B cell (primary cell): ENCODE measurements around the gene TRPV5. TPM values are rescaled to one million over a fixed set of nuclear protein-coding genes. Genes with fewer than 3 reads are reported as not detected.
A peak's percentile ranks its signal among the peaks of the same experiment; 100 is the strongest.

Experiments used
- ATAC-seq: fragments of 200-7000 bp; cut with Tn5 transposase; one replicate; pipeline ENCODE4 v1.10.0; 2021; ENCODE audit warnings: low read depth, mild to moderate bottlenecking, moderate number of reproducible peaks, moderate library complexity
- CTCF ChIA-PET: fragments of 350-600 bp; sonication (Branson Sonifier 250); formaldehyde crosslinking; loops from one replicate; lab custom pipeline; 2021; ENCODE audit warnings: antibody characterized with exemption, inconsistent platforms; lab: Charles Lee
- POLR2A ChIA-PET: fragments of 350-600 bp; sonication (Branson Sonifier 250); formaldehyde crosslinking; loops from one replicate; lab custom pipeline; 2021; ENCODE audit warnings: antibody characterized with exemption; lab: Charles Lee
- DNase-seq: peaks from one replicate; pipeline ENCODE4 v3.0.0; 2013
- H2AFZ ChIP-seq: 2 replicates; pipeline ENCODE4 v1.6.1; 2012; ENCODE audit warnings: mild to moderate bottlenecking, low read depth, low read length; ENCODE audit not compliant: insufficient read depth, poor library complexity, severe bottlenecking
- H3K27ac ChIP-seq, 2 donors: 1 replicate in 1 of 2; 2 replicates in 1 of 2; pipeline ENCODE4 v1.5.1; 2012 to 2013; ENCODE audit warnings: low read length in 2 of 2, mild to moderate bottlenecking in 2 of 2, moderate library complexity in 1 of 2
- H3K27me3 ChIP-seq, 4 experiments: fragments of 200-600 bp in 1 of 4; sonication (generic) in 1 of 4; replicated peaks in 1 of 4; 1 replicate in 2 of 4; 2 replicates in 2 of 4; pipeline versions ENCODE4 v1.6.1 to v1.7.0; 2013 to 2016; ENCODE audit warnings: low read length in 3 of 4, mild to moderate bottlenecking in 2 of 4, mixed read lengths in 1 of 4, moderate library complexity in 1 of 4; ENCODE audit not compliant: insufficient read depth in 4 of 4, control insufficient read depth in 3 of 4; ENCODE audit errors: control extremely low read depth in 1 of 4
- H3K36me3 ChIP-seq, 2 experiments: replicated peaks in 1 of 2; 1 replicate in 1 of 2; 2 replicates in 1 of 2; pipeline versions ENCODE4 v1.6.1 to v1.7.1; 2013; ENCODE audit warnings: low read length in 1 of 2; ENCODE audit not compliant: insufficient read depth in 2 of 2, control insufficient read depth in 1 of 2; ENCODE audit errors: control extremely low read depth in 1 of 2, extremely low read depth in 1 of 2
- H3K4me1 ChIP-seq, 2 donors: fragments of 200-600 bp in 1 of 2; sonication (generic) in 1 of 2; 1 replicate in 1 of 2; 2 replicates in 1 of 2; pipeline versions ENCODE4 v1.5.1 to v1.6.1; 2013 to 2017; ENCODE audit warnings: low read length in 2 of 2; ENCODE audit not compliant: control insufficient read depth in 2 of 2, insufficient read depth in 2 of 2
- H3K4me2 ChIP-seq: replicated peaks from 2 replicates; pipeline ENCODE3; 2012; ENCODE audit warnings: mild to moderate bottlenecking, low read depth, low read length; ENCODE audit not compliant: poor library complexity, severe bottlenecking
- H3K4me3 ChIP-seq, 5 experiments: fragments of 200-600 bp in 1 of 5; sonication (generic) in 1 of 5; 1 replicate in 3 of 5; 2 replicates in 2 of 5; pipeline versions ENCODE4 v1.5.1 to v1.7.0; 2011 to 2016; ENCODE audit warnings: low read length in 4 of 5, mild to moderate bottlenecking in 4 of 5, low read depth in 2 of 5, control low read depth in 1 of 5, moderate library complexity in 1 of 5; ENCODE audit not compliant: insufficient read depth in 1 of 5; ENCODE audit errors: control extremely low read depth in 1 of 5, extremely low read depth in 1 of 5
- H3K79me2 ChIP-seq: fragments of 200-600 bp; sonication (generic); one replicate; pipeline ENCODE4 v1.6.0; 2016; ENCODE audit warnings: low read length; ENCODE audit not compliant: control insufficient read depth, insufficient read depth
- H3K9ac ChIP-seq: fragments of 200-600 bp; sonication (generic); 2 replicates; pipeline ENCODE4 v1.6.1; 2017; ENCODE audit warnings: mild to moderate bottlenecking, low read length, moderate library complexity
- H3K9me3 ChIP-seq, 3 donors: one replicate each; pipeline versions ENCODE4 v1.6.1 to v1.7.1; 2013; ENCODE audit warnings: low read length in 2 of 3; ENCODE audit not compliant: control insufficient read depth in 2 of 3, insufficient read depth in 1 of 3; ENCODE audit errors: control extremely low read depth in 1 of 3
- H4K20me1 ChIP-seq: 2 replicates; pipeline ENCODE4 v1.6.0; 2012; ENCODE audit warnings: mild to moderate bottlenecking, low read length; ENCODE audit not compliant: insufficient read depth, control insufficient read depth, poor library complexity, severe bottlenecking
- H3K27ac Mint-ChIP-seq: one replicate; pipeline ENCODE4 v1.8.0; 2021; ENCODE audit warnings: mixed read lengths
- H3K27me3 Mint-ChIP-seq: one replicate; pipeline ENCODE4 v1.8.0; 2021; ENCODE audit warnings: mixed read lengths
- H3K4me1 Mint-ChIP-seq: one replicate; pipeline ENCODE4 v1.8.0; 2021; ENCODE audit warnings: mixed read lengths
- H3K4me3 Mint-ChIP-seq: one replicate; pipeline ENCODE4 v1.8.0; 2021; ENCODE audit warnings: mixed read lengths
- H3K9me3 Mint-ChIP-seq: one replicate; pipeline ENCODE4 v1.8.0; 2022; ENCODE audit warnings: mixed read lengths; ENCODE audit not compliant: insufficient read depth
- CTCF ChIP-seq: fragments of 200-600 bp; IDR thresholded peaks from one replicate; pipeline ENCODE4 v1.8.0; 2022; ENCODE audit warnings: antibody characterized with exemption, mild to moderate bottlenecking
- EZH2 ChIP-seq: IDR thresholded peaks from 2 replicates; pipeline ENCODE4 v1.6.1; 2012; ENCODE audit warnings: borderline replicate concordance, low read depth, mild to moderate bottlenecking, moderate library complexity, low read length; ENCODE audit not compliant: insufficient read depth, poor library complexity, severe bottlenecking
- intact Hi-C: fragments of 100-400 bp; cut with micrococcal nuclease; formaldehyde crosslinking; loops from one replicate; pipeline ENCODE4 v1.10.0; 2022
- polyA plus RNA-seq: library from polyadenylated mRNA; depleted of rRNA; stranded (reverse); fragments of >200 nt; gene quantifications from 2 replicates; pipeline ENCODE4 v1.2.3, GENCODE V29; 2012
- total RNA-seq, 2 donors: library from RNA; stranded (reverse); fragments of 120-200 nt in 1 of 2; gene quantifications; 1 replicate in 1 of 2; 2 replicates in 1 of 2; pipeline versions ENCODE4 v1.2.3 to v1.2.4, GENCODE V29; 2013 to 2022

Gene TRPV5
- total and polyA plus RNA-seq, 2 donors (not counting 1 experiment from before 2014, with no cell fraction given), result 0.03 TPM; not detected in 1

GRCh38 chr7:142954680-142955268 lies 21.2 kb upstream of the TRPV5 start:
- Histone ChIP-seq H3K27me3 (no peaks in the 10 kb centered on the region), H3K4me3 (no peak overlapping the region), H3K9ac (no peak overlapping the region), H2AFZ (no peak overlapping the region), H3K27ac (no peak overlapping the region), H3K9me3 (peaks cover 0 to 30% (median 23%) of the 10 kb centered on the region in 3 donors), H3K4me2 (no peak overlapping the region), H3K4me1 (no peaks in the 10 kb centered on the region), H3K36me3 (no peaks in the 10 kb centered on the region), H3K79me2 (no peaks in the 10 kb centered on the region), H4K20me1 (no peaks in the 10 kb centered on the region)
- DNase-seq, result peak; percentile 33
- TF ChIP-seq EZH2 (no peak), CTCF (no peak)
- H3K4me1 Mint-ChIP-seq, result peaks cover 2% of the 10 kb centered on the region
- POLR2A ChIA-PET, result no interaction called here
- ATAC-seq, result no peak
- no peak overlapping the region for H3K4me3 Mint-ChIP-seq
- intact Hi-C loops, result no loop called here
- no peak overlapping the region for H3K27ac Mint-ChIP-seq
- CTCF ChIA-PET, result no interaction called here
- peaks cover 19% of the 10 kb centered on the region for H3K9me3 Mint-ChIP-seq
- H3K27me3 Mint-ChIP-seq, result peaks cover 26% of the 10 kb centered on the region

- Histone ChIP-seq H3K36me3 (no peaks in the 10 kb centered on the region), H4K20me1 (no peaks in the 10 kb centered on the region), H3K27me3 (peaks cover 0 to 7% (median 0%) of the 10 kb centered on the region in 4 experiments), H2AFZ (no peak overlapping the region), H3K4me1 (no peaks in the 10 kb centered on the region), H3K79me2 (no peaks in the 10 kb centered on the region), H3K4me2 (no peak overlapping the region), H3K9ac (no peak overlapping the region), H3K27ac (no peak overlapping the region), H3K9me3 (peaks cover 0 to 17% (median 12%) of the 10 kb centered on the region in 3 donors), H3K4me3 (no peak overlapping the region)
- H3K9me3 Mint-ChIP-seq, result peaks cover 9% of the 10 kb centered on the region
- H3K4me3 Mint-ChIP-seq, result no peak overlapping the region
- intact Hi-C loops, result no loop called here
- ChIA-PET POLR2A (no interaction called here), CTCF (no interaction called here)
- no peak for ATAC-seq
- TF ChIP-seq EZH2, result no peak
- no peak for TF ChIP-seq CTCF
- H3K27me3 Mint-ChIP-seq, result peaks cover 25% of the 10 kb centered on the region
- no peak overlapping the region for H3K27ac Mint-ChIP-seq
- H3K4me1 Mint-ChIP-seq, result no peaks in the 10 kb centered on the region
- no peak for DNase-seq
These were observed 16.7 kb upstream of the TRPV5 start for GRCh38 chr7:142950235-142950634.
